HepG2 (cell line): ENCODE measurements around the gene PIM1. TPM values are rescaled to one million over a fixed set of nuclear protein-coding genes. Genes with fewer than 3 reads are reported as not detected.

Source experiments
- GTF3A ChIP-seq: sonication (generic); formaldehyde crosslinking; conservative IDR thresholded peaks from 2 replicates; pipeline ENCODE4 v1.4.0; 2020; ENCODE audit warnings: mild to moderate bottlenecking, missing genetic modification reagents
- KAT7 ChIP-seq: IDR thresholded peaks from 2 replicates; pipeline ENCODE4 v1.6.1; 2018; ENCODE audit warnings: borderline replicate concordance, missing compliant biosample characterization
- MYC ChIP-seq: sonication (generic); formaldehyde crosslinking; IDR thresholded peaks from 2 replicates; pipeline ENCODE4 v1.9.0; 2021; ENCODE audit warnings: missing genetic modification reagents, borderline replicate concordance
- PTBP1 ChIP-seq: fragments of 200-400 bp; formaldehyde crosslinking; IDR thresholded peaks from 2 replicates; pipeline ENCODE4 v1.6.1; 2018; ENCODE audit warnings: low read length, low read depth; ENCODE audit not compliant: poor library complexity, severe bottlenecking
- RAD21 ChIP-seq: fragments of 450-650 bp; formaldehyde crosslinking; IDR thresholded peaks from 2 replicates; pipeline ENCODE4 v1.5.0; 2020; ENCODE audit warnings: mild to moderate bottlenecking
- SAFB2 ChIP-seq: sonication (generic); formaldehyde crosslinking; IDR thresholded peaks from 2 replicates; pipeline ENCODE4 v1.5.1; 2020; ENCODE audit warnings: missing genetic modification reagents, low read depth, mild to moderate bottlenecking, borderline replicate concordance
- TBX2 ChIP-seq: sonication (generic); formaldehyde crosslinking; IDR thresholded peaks from 2 replicates; pipeline ENCODE4 v1.5.0; 2020; ENCODE audit warnings: missing genetic modification reagents, mild to moderate bottlenecking, borderline replicate concordance
- TMF1 ChIP-seq: sonication (generic); formaldehyde crosslinking; IDR thresholded peaks from 2 replicates; pipeline ENCODE4 v1.8.1; 2022; ENCODE audit warnings: low read depth, missing genetic modification reagents
- ZNF724P ChIP-seq: sonication (generic); formaldehyde crosslinking; IDR thresholded peaks from 2 replicates; pipeline ENCODE4 v1.8.0; 2022; ENCODE audit warnings: missing genetic modification reagents, borderline replicate concordance
- polyA plus RNA-seq, 8 experiments: library from polyadenylated mRNA; depleted of rRNA in 3 of 8; stranded (reverse) in 7 of 8; unstranded in 1 of 8; fragments of >200 nt; fragmentation: Illumina TruSeq in 4 of 8; extraction: Trizol in 4 of 8; gene quantifications; 2 replicates each; pipeline versions ENCODE4 v1.2.1 to v1.2.3, GENCODE V29; 2011 to 2016; ENCODE audit warnings: low read depth in 4 of 8, missing spikeins in 1 of 8, mixed read lengths in 1 of 8; ENCODE audit not compliant: insufficient read depth in 1 of 8
- total RNA-seq, 5 experiments: library from RNA; depleted of rRNA; stranded (reverse); fragments of >200 nt; fragmentation: Illumina TruSeq; extraction: Trizol; gene quantifications; 2 replicates each; pipeline ENCODE4 v1.2.3, GENCODE V29; 2016; ENCODE audit warnings: low read depth in 1 of 5
- TF ChIP-seq, protein P1 (sequence below): sonication (generic); formaldehyde crosslinking; IDR thresholded peaks from 2 replicates; pipeline ENCODE4 v1.4.0; 2020; ENCODE audit warnings: mild to moderate bottlenecking, missing genetic modification reagents
- TF ChIP-seq, protein P2 (sequence below): sonication (generic); formaldehyde crosslinking; IDR thresholded peaks from 2 replicates; pipeline ENCODE4 v1.5.1; 2020; ENCODE audit warnings: mild to moderate bottlenecking, missing genetic modification reagents, moderate library complexity
- TF ChIP-seq, protein P3 (sequence below): sonication (generic); formaldehyde crosslinking; IDR thresholded peaks from 2 replicates; pipeline ENCODE4 v1.4.0; 2020; ENCODE audit warnings: missing genetic modification reagents

Gene PIM1
- total and polyA plus RNA-seq, 2 of the 13 experiments (the other 11 are each of a cell fraction or from before 2014, with no cell fraction given) = 29.4 to 117 TPM

DNA sequence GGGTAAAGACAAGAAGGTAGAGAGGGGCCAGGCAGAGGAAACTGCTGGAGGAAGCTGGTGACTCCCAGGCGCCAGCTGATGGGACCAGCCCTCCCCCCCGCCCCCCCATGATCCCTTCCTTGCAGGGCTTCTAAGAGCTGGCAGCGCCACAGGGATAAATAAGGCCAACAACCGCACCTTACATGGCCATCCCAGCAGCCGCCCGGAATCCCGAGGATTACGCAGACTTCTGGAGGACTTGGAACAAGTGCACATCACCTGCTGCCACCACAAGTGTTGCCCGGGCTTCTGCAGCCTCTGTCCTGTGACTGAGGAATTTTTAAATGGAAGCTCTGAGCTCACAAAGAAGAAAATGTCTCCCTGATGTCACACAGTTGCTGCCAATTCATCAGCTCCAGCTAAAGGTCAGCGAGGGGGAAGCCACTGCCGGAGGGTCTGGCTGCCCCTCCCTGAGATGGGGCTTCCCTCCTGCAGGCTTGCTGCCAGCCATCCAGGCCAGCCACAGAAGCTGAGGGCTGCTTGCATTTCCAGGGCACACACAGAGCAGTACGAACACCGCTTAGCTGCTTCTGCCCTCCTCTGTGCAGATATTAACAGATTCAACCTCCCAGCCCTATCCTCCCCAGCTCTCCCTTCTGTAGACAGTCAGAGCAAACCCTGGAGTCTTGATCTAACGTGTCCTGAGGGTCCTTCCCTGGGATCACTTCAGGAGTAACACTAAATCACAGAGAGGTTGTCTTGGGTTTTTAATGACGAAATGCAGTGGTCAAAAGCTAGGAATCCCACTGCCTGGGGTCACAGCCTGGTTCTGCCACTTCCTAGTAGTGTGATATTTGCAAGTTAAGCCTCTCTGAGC, 38.6 kb upstream of the PIM1 start (continued):
- TF ChIP-seq RAD21 (CRISPR knock-in tag) = peak; percentile 38
- TF ChIP-seq, protein P1, sequence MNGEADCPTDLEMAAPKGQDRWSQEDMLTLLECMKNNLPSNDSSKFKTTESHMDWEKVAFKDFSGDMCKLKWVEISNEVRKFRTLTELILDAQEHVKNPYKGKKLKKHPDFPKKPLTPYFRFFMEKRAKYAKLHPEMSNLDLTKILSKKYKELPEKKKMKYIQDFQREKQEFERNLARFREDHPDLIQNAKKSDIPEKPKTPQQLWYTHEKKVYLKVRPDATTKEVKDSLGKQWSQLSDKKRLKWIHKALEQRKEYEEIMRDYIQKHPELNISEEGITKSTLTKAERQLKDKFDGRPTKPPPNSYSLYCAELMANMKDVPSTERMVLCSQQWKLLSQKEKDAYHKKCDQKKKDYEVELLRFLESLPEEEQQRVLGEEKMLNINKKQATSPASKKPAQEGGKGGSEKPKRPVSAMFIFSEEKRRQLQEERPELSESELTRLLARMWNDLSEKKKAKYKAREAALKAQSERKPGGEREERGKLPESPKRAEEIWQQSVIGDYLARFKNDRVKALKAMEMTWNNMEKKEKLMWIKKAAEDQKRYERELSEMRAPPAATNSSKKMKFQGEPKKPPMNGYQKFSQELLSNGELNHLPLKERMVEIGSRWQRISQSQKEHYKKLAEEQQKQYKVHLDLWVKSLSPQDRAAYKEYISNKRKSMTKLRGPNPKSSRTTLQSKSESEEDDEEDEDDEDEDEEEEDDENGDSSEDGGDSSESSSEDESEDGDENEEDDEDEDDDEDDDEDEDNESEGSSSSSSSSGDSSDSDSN (CRISPR knock-in tag) = peak; percentile 20; the same call in 1 of the 2 replicates
- TF ChIP-seq, protein P2, sequence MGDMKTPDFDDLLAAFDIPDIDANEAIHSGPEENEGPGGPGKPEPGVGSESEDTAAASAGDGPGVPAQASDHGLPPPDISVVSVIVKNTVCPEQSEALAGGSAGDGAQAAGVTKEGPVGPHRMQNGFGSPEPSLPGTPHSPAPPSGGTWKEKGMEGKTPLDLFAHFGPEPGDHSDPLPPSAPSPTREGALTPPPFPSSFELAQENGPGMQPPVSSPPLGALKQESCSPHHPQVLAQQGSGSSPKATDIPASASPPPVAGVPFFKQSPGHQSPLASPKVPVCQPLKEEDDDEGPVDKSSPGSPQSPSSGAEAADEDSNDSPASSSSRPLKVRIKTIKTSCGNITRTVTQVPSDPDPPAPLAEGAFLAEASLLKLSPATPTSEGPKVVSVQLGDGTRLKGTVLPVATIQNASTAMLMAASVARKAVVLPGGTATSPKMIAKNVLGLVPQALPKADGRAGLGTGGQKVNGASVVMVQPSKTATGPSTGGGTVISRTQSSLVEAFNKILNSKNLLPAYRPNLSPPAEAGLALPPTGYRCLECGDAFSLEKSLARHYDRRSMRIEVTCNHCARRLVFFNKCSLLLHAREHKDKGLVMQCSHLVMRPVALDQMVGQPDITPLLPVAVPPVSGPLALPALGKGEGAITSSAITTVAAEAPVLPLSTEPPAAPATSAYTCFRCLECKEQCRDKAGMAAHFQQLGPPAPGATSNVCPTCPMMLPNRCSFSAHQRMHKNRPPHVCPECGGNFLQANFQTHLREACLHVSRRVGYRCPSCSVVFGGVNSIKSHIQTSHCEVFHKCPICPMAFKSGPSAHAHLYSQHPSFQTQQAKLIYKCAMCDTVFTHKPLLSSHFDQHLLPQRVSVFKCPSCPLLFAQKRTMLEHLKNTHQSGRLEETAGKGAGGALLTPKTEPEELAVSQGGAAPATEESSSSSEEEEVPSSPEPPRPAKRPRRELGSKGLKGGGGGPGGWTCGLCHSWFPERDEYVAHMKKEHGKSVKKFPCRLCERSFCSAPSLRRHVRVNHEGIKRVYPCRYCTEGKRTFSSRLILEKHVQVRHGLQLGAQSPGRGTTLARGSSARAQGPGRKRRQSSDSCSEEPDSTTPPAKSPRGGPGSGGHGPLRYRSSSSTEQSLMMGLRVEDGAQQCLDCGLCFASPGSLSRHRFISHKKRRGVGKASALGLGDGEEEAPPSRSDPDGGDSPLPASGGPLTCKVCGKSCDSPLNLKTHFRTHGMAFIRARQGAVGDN (CRISPR knock-in tag) = peak; percentile 84
- TF ChIP-seq PTBP1 = no peak
- TF ChIP-seq GTF3A (CRISPR knock-in tag) = no peak
- TF ChIP-seq SAFB2 (CRISPR knock-in tag) = 0 out of 2 replicates have a peak, but pooled peaks have one; percentile 45
- 0 out of 2 replicates have a peak, but pooled peaks have one; percentile 6 for TF ChIP-seq KAT7 (CRISPR knock-in tag)
- TF ChIP-seq, protein P3, sequence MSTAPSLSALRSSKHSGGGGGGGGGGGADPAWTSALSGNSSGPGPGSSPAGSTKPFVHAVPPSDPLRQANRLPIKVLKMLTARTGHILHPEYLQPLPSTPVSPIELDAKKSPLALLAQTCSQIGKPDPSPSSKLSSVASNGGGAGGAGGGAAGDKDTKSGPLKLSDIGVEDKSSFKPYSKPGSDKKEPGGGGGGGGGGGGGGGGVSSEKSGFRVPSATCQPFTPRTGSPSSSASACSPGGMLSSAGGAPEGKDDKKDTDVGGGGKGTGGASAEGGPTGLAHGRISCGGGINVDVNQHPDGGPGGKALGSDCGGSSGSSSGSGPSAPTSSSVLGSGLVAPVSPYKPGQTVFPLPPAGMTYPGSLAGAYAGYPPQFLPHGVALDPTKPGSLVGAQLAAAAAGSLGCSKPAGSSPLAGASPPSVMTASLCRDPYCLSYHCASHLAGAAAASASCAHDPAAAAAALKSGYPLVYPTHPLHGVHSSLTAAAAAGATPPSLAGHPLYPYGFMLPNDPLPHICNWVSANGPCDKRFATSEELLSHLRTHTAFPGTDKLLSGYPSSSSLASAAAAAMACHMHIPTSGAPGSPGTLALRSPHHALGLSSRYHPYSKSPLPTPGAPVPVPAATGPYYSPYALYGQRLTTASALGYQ (CRISPR knock-in tag) = peak; percentile 25; the same call in 1 of the 2 replicates
- 0 out of 2 replicates have a peak, but pooled peaks have one; percentile 19 for TF ChIP-seq TBX2 (CRISPR knock-in tag)
- TF ChIP-seq TMF1 (CRISPR knock-in tag) = 0 out of 2 replicates have a peak, but pooled peaks have one; percentile 75
- TF ChIP-seq MYC (CRISPR knock-in tag) = peak; percentile 18; the same call in 1 of the 2 replicates
- TF ChIP-seq ZNF724P (CRISPR knock-in tag) = 0 out of 2 replicates have a peak, but pooled peaks have one; percentile 23
